Central memory CD4-positive, alpha-beta T cell (primary cell): ENCODE measurements around the gene JPH3.

Source experiments
- DNase-seq: peaks from one replicate; pipeline ENCODE4 v3.0.0; 2022

The JPH3 gene

DNA sequence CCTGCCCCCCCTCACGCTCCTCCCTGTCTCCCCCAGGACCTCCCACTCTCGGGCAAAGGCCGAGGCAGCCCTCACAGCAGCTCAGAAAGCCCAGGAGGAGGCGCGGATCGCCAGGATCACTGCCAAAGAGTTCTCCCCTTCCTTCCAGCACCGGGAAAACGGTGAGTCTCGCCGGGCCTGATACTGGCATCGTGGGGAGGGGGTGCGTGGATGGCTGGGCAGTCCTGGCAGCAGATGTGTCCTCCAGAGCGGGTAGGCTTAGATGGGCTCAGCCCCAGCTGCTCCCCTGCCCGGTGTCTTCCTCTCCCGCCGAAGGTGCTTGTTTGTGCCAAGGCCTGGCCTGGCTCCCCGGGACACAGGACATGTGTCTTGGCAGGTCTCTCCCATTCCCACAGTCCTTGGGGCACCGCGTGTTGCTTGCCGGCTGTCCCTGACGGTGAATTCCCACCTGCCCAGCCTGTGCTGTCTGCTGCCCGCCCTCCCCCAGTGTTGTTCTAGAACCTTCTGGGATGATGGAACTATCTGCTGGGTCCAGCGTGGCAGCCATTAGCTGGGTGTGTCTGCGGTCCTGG is 81.9 kb downstream of the JPH3 start:
- no peak for DNase-seq

GRCh38 chr16:87684711-87685404 is 82.5 kb downstream of the JPH3 start:
- DNase-seq = no peak

DNA sequence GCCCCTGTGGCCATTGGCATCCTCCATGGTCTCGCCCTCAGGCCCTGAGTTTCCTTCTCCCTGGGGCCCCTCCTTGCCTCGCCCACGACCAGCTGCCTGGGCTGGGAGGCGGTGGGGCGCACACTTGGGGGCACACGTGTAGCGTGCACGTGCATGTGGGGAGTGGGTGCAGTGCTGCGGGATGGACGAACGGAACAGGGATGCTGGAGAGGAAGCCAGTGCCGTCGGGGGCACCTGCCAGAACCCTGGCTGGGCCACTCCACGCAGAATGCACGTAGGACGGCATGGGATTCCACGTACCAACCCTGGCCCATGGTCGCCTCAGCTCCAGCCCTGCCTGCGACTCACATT is 83.1 kb downstream of the JPH3 start:
- DNase-seq = no peak

- no peak for DNase-seq
Observed at GRCh38 chr16:87685766-87686165, 83.5 kb downstream of the JPH3 start.

GRCh38 chr16:87686697-87687096 is 84.4 kb downstream of the JPH3 start:
- no peak for DNase-seq

- DNase-seq = no peak
Observed at GRCh38 chr16:87687126-87687910, 85.0 kb downstream of the JPH3 start.

- no peak for DNase-seq
Observed at GRCh38 chr16:87687998-87688529, 85.8 kb downstream of the JPH3 start.

- no peak for DNase-seq
Observed at GRCh38 chr16:87688876-87689815, 86.8 kb downstream of the JPH3 start.

- DNase-seq = no peak
Observed at GRCh38 chr16:87689956-87690465, 87.7 kb downstream of the JPH3 start.

DNA sequence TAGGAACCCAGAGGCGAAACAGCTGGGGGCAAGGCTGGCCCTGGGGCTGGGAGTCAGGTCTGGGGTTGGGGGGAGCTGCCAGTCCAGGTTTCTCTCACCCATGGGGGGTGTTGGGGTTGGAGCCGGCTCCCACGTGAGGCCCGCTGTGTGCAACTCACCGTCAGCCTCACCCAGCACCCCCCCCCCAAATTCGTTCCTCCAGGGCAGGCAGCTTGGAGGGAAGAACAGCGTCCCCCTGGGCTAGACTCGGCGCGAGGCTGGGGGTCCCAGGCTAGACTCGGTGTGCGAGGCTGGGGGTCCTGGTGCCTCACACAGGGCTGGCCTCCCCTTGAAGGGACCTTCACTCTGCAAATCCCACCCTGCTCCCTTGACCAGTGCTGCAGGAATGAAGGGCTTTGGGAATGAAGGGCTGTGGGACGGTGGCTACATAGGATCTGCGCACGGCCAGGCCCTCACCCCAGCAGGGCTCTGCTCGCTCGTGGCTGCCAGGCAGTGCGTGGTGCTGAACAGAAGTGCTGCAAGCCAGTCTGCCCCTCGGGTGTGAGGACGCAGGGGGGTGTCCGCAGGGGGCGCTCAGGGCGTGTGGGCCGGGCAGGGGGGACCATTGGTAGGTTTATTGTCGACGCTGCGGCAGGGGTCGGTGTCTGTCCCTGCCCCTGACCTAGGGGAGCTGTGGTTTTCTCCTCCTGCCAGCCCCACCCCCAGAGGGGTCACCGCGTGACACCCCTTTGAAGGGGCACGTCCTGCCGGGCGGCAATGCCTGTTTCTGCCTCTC is 88.8 kb downstream of the JPH3 start:
- no peak for DNase-seq

DNA sequence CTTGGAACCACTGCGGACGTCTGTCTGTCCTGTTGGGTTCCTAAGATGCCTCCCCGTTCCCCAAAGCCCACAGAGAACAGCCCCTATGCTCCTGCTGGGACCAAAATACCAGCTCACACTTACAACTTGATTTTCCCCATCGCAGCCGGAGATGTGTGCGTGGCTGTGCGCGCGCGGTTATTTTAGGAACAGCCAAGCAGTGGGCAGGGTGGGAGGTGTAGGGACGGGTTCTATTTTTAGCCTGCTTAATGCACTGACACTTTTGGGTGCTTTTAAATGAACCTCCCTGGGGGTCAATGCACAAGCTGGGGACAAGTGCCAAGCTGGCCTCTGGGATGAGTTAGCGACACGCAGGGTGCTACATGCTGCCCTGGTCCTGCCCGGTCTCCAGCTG is 89.4 kb downstream of the JPH3 start:
- DNase-seq = no peak

DNA sequence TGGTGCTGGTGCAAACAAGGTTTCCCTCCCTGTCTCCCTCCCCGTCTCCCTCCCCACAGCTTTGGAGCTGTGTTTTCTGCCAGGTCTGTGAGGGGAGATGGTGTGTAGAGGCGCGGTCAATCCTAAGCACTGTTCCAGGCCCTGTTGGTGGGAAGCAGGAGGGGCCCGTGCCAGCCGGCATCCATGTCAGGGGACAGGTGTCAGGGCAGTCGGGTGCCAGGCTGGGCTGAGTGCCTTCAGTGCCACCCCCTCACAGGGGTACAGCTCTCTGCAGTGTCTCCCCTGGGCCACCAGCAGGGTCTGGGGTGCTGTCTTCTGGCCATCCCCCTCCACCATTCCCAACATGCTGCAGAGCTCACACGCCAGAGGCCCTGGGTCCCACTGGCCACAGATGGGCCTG is 89.9 kb downstream of the JPH3 start:
- no peak for DNase-seq

DNA sequence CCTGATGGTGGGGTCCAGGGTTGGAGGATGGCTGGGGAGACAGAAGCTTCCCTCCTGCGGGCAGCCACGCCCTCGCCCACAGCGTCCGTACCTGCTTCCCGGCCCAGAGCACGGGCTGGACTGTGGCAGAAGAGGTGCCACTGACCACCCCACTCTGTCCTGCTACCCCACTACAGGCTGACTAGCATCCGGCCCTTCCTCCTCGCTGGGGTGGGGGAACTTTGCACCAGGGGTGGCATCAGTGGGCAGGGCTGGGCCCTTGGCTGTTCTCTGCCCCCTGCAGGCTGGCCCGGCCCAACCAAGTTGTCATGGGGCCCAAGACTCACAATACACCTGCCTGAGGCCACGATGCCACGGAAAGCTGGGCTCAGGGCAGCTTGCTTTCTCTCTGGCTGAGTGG is 90.4 kb downstream of the JPH3 start:
- no peak for DNase-seq

DNA sequence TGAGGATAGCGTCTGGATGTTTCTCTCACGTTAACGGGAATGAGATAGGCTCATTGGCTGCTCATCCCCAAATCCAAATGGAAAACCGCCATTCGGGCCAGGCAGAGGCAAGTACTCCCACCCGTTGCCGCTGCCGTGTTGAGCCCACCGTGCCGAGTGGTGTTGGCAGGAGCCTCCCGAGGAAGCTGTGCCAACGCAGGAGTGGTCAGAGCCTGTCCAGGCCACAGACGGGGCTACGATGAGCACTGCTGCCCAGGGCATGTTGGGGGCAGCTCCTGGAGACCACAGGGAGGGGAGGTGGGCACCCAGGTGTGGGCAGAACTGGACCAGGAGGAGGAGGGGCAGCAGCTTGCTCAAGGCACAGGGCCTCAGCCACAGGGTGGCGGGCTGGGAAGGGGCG is 91.5 kb downstream of the JPH3 start:
- DNase-seq = no peak

- no peak for DNase-seq
Observed at GRCh38 chr16:87694441-87695125, 92.3 kb downstream of the JPH3 start.

GRCh38 chr16:87695534-87695933 is 93.2 kb downstream of the JPH3 start:
- DNase-seq = no peak

DNA sequence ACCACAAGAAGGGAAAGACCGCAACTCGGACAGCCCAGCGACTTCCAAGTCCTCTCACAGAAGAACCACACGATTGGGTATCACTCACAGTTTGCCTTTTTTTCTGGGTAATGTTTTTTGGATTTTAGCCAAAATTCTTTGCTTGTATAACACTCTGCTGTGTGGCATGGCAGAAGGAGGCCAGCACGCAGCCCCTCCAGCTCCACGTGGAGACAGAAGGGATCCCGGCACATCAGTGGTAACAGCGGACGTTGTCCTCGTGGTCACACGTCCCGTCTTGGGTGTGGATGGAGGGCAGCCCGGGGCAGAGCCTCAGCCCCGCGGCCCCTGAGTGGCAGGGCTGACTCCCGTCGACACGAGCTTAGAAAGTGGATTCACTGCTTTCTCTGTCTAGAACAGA is 94.4 kb downstream of the JPH3 start:
- DNase-seq = no peak

- no peak for DNase-seq
Observed at GRCh38 chr16:87697256-87697655, 94.9 kb downstream of the JPH3 start.

GRCh38 chr16:87697792-87698191 is 95.5 kb downstream of the JPH3 start:
- DNase-seq = no peak

GRCh38 chr16:87698241-87698640 is 95.9 kb downstream of the JPH3 start:
- DNase-seq = no peak

GRCh38 chr16:87698676-87699199 is 96.4 kb downstream of the JPH3 start:
- DNase-seq = no peak
